ENCODE results near the gene CCDC190. TPM values are rescaled to one million over a fixed set of nuclear protein-coding genes. Genes with fewer than 3 reads are reported as not detected.
A peak's percentile ranks its signal among the peaks of the same experiment; 100 is the strongest.

Gene CCDC190
- total RNA-seq, 1 experiment from 2014 or later, result 5.5 TPM

- H3K4me1 ChIP-seq (replicated peaks), result peaks cover 11% of the 10 kb centered on the region
- H3K36me3 ChIP-seq, result no peaks in the 10 kb centered on the region
- H3K27me3 ChIP-seq (replicated peaks), result no peaks in the 10 kb centered on the region
- no peak for DNase-seq (ENCODE audit: low read depth in 1 of 2, low spot score in 2 of 2)
- no peak overlapping the region for H3K4me3 ChIP-seq
- H3K9me3 ChIP-seq (replicated peaks), result no peaks in the 10 kb centered on the region
- H3K27ac ChIP-seq, result no peak overlapping the region
Observed at GRCh38 chr1:162868972-162869371, 8.0 kb upstream of the CCDC190 start.

GRCh38 chr1:162861625-162862024 lies 650 bp upstream of the CCDC190 start:
- Histone ChIP-seq H3K4me3 (no peak overlapping the region), H3K27me3 (replicated peaks) (no peaks in the 10 kb centered on the region), H3K4me1 (replicated peaks) (peaks cover 40% of the 10 kb centered on the region), H3K27ac (peak overlapping the region; percentile 85), H3K9me3 (replicated peaks) (no peaks in the 10 kb centered on the region), H3K36me3 (no peaks in the 10 kb centered on the region)
- peak; percentile 50 to 81 for DNase-seq (ENCODE audit: low read depth in 1 of 2, low spot score in 2 of 2)

- H3K36me3 ChIP-seq, result no peaks in the 10 kb centered on the region
- no peaks in the 10 kb centered on the region for H3K27me3 ChIP-seq (replicated peaks)
- H3K27ac ChIP-seq, result no peak overlapping the region
- peaks cover 65% of the 10 kb centered on the region for H3K4me1 ChIP-seq (replicated peaks)
- no peak for DNase-seq (ENCODE audit: low read depth in 1 of 2, low spot score in 2 of 2)
- no peak overlapping the region for H3K4me3 ChIP-seq
- H3K9me3 ChIP-seq (replicated peaks), result no peaks in the 10 kb centered on the region
Observed at GRCh38 chr1:162859191-162859590, 1.8 kb downstream of the CCDC190 start.

GRCh38 chr1:162857850-162858249 lies 3.1 kb downstream of the CCDC190 start:
- no peaks in the 10 kb centered on the region for H3K27me3 ChIP-seq (replicated peaks)
- DNase-seq (ENCODE audit: low read depth in 1 of 2, low spot score in 2 of 2), result peak in 1 of 2 experiments; percentile 14
- H3K4me1 ChIP-seq (replicated peaks), result peaks cover 70% of the 10 kb centered on the region
- no peak overlapping the region for H3K4me3 ChIP-seq
- peak overlapping the region; percentile 34; the same call in 1 of the 2 replicates for H3K27ac ChIP-seq
- H3K9me3 ChIP-seq (replicated peaks), result no peaks in the 10 kb centered on the region
- H3K36me3 ChIP-seq, result no peaks in the 10 kb centered on the region

GRCh38 chr1:162856260-162856659 lies 4.7 kb downstream of the CCDC190 start:
- peak; percentile 81 to 83 for DNase-seq (ENCODE audit: low read depth in 1 of 2, low spot score in 2 of 2)
- Histone ChIP-seq H3K27ac (peak overlapping the region; percentile 90), H3K27me3 (replicated peaks) (no peaks in the 10 kb centered on the region), H3K4me1 (replicated peaks) (peaks cover 55% of the 10 kb centered on the region), H3K36me3 (no peaks in the 10 kb centered on the region), H3K9me3 (replicated peaks) (no peaks in the 10 kb centered on the region), H3K4me3 (no peak overlapping the region)

GRCh38 chr1:162855461-162856150 lies 5.4 kb downstream of the CCDC190 start:
- no peaks in the 10 kb centered on the region for H3K27me3 ChIP-seq (replicated peaks)
- peak overlapping the region; percentile 90 for H3K27ac ChIP-seq
- H3K36me3 ChIP-seq, result no peaks in the 10 kb centered on the region
- no peaks in the 10 kb centered on the region for H3K9me3 ChIP-seq (replicated peaks)
- H3K4me1 ChIP-seq (replicated peaks), result peaks cover 48% of the 10 kb centered on the region
- H3K4me3 ChIP-seq, result peak overlapping the region; percentile 3; the same call in 1 of the 2 replicates
- peak in 1 of 2 experiments; percentile 67 for DNase-seq (ENCODE audit: low read depth in 1 of 2, low spot score in 2 of 2)

- DNase-seq (ENCODE audit: low read depth in 1 of 2, low spot score in 2 of 2), result peak; percentile 76 to 78
- peak overlapping the region; percentile 90 for H3K27ac ChIP-seq
- no peaks in the 10 kb centered on the region for H3K27me3 ChIP-seq (replicated peaks)
- H3K4me3 ChIP-seq, result no peak overlapping the region
- H3K36me3 ChIP-seq, result no peaks in the 10 kb centered on the region
- H3K9me3 ChIP-seq (replicated peaks), result no peaks in the 10 kb centered on the region
- H3K4me1 ChIP-seq (replicated peaks), result peaks cover 48% of the 10 kb centered on the region
Observed at GRCh38 chr1:162854245-162854882, 6.6 kb downstream of the CCDC190 start.

GRCh38 chr1:162851341-162851740 lies 9.6 kb downstream of the CCDC190 start:
- H3K9me3 ChIP-seq (replicated peaks), result no peaks in the 10 kb centered on the region
- no peaks in the 10 kb centered on the region for H3K27me3 ChIP-seq (replicated peaks)
- H3K27ac ChIP-seq, result no peak overlapping the region
- DNase-seq (ENCODE audit: low read depth in 1 of 2, low spot score in 2 of 2), result no peak
- H3K36me3 ChIP-seq, result no peaks in the 10 kb centered on the region
- H3K4me3 ChIP-seq, result no peak overlapping the region
- H3K4me1 ChIP-seq (replicated peaks), result peaks cover 46% of the 10 kb centered on the region

GRCh38 chr1:162849711-162850110 lies 11.3 kb downstream of the CCDC190 start:
- Histone ChIP-seq H3K4me1 (replicated peaks) (peaks cover 31% of the 10 kb centered on the region), H3K27ac (no peak overlapping the region)
- no peak for DNase-seq (ENCODE audit: low read depth in 1 of 2, low spot score in 2 of 2)

GRCh38 chr1:162847839-162848453 lies 13.0 kb downstream of the CCDC190 start:
- no peak overlapping the region for H3K4me3 ChIP-seq
- H3K9me3 ChIP-seq (replicated peaks), result no peaks in the 10 kb centered on the region
- DNase-seq (ENCODE audit: low read depth in 1 of 2, low spot score in 2 of 2), result peak; percentile 64 to 79
- H3K36me3 ChIP-seq, result no peaks in the 10 kb centered on the region
- H3K27me3 ChIP-seq (replicated peaks), result no peaks in the 10 kb centered on the region
- H3K27ac ChIP-seq, result no peak overlapping the region
- H3K4me1 ChIP-seq (replicated peaks), result peaks cover 21% of the 10 kb centered on the region

More at GRCh38 chr1:162849711-162850110, 11.3 kb downstream of the CCDC190 start:
- H3K9me3 ChIP-seq (replicated peaks), result no peaks in the 10 kb centered on the region
- no peak overlapping the region for H3K4me3 ChIP-seq
- no peaks in the 10 kb centered on the region for H3K36me3 ChIP-seq
- no peaks in the 10 kb centered on the region for H3K27me3 ChIP-seq (replicated peaks)

- Histone ChIP-seq H3K4me3 (no peak overlapping the region), H3K36me3 (no peaks in the 10 kb centered on the region), H3K27me3 (replicated peaks) (no peaks in the 10 kb centered on the region), H3K4me1 (replicated peaks) (peaks cover 21% of the 10 kb centered on the region), H3K27ac (peak overlapping the region; percentile 16; the same call in 1 of the 2 replicates), H3K9me3 (replicated peaks) (no peaks in the 10 kb centered on the region)
- peak in 1 of 2 experiments; percentile 83 for DNase-seq (ENCODE audit: low read depth in 1 of 2, low spot score in 2 of 2)
Observed at GRCh38 chr1:162846256-162847212, 14.4 kb downstream of the CCDC190 start.

GRCh38 chr1:162844153-162844552 lies 16.8 kb downstream of the CCDC190 start:
- H3K4me3 ChIP-seq, result no peak overlapping the region
- H3K27me3 ChIP-seq (replicated peaks), result no peaks in the 10 kb centered on the region
- H3K4me1 ChIP-seq (replicated peaks), result peaks cover 21% of the 10 kb centered on the region
- DNase-seq (ENCODE audit: low read depth in 1 of 2, low spot score in 2 of 2), result no peak
- no peaks in the 10 kb centered on the region for H3K36me3 ChIP-seq
- H3K27ac ChIP-seq, result no peak overlapping the region
- H3K9me3 ChIP-seq (replicated peaks), result no peaks in the 10 kb centered on the region

GRCh38 chr1:162840250-162840839 lies 20.6 kb downstream of the CCDC190 start:
- DNase-seq (ENCODE audit: low read depth in 1 of 2, low spot score in 2 of 2), result no peak
- H3K4me3 ChIP-seq, result no peak overlapping the region
- H3K36me3 ChIP-seq, result no peaks in the 10 kb centered on the region
- H3K27ac ChIP-seq, result no peak overlapping the region
- no peaks in the 10 kb centered on the region for H3K4me1 ChIP-seq (replicated peaks)
- H3K9me3 ChIP-seq (replicated peaks), result no peaks in the 10 kb centered on the region
- H3K27me3 ChIP-seq (replicated peaks), result no peaks in the 10 kb centered on the region

Measured in SJSA1 (cell line).